Urinary bladder (tissue), 4 donors: ENCODE measurements around the gene RRAS2. TPM values are rescaled to one million over a fixed set of nuclear protein-coding genes. Genes with fewer than 3 reads are reported as not detected.
A peak's percentile ranks its signal among the peaks of the same experiment; 100 is the strongest.

ENCODE experiments used
- DNase-seq: peaks from one replicate; pipeline ENCODE4 v3.0.0-alpha.2; 2015; ENCODE audit errors: extremely low spot score
- H3K27ac ChIP-seq: one replicate; pipeline ENCODE4 v1.5.1; 2013; ENCODE audit warnings: low read depth, mild to moderate bottlenecking, moderate library complexity
- H3K36me3 ChIP-seq: one replicate; pipeline ENCODE4 v1.6.1; 2013; ENCODE audit warnings: mild to moderate bottlenecking, moderate library complexity; ENCODE audit not compliant: insufficient read depth
- H3K4me1 ChIP-seq: one replicate; pipeline ENCODE4 v1.6.1; 2013; ENCODE audit warnings: mild to moderate bottlenecking, moderate library complexity; ENCODE audit not compliant: insufficient read depth
- H3K4me3 ChIP-seq: one replicate; pipeline ENCODE4 v1.5.1; 2013; ENCODE audit warnings: low read depth, low read length
- WGBS: extraction: QIAGEN DNeasy Blood & Tissue Kit; methylation state at CpG from one replicate; pipeline ENCODE4 v1.1.7; 2013; 5-methylcytosine and 5-hydroxymethylcytosine counted together
- polyA plus RNA-seq: library from polyadenylated mRNA; stranded (reverse); fragments of 200-250 nt; gene quantifications from one replicate; pipeline ENCODE4 v1.2.3, GENCODE V29; 2013
- total RNA-seq: library from RNA; depleted of rRNA; stranded (reverse); fragments of >200 nt; gene quantifications from one replicate; pipeline ENCODE4 v1.2.3, GENCODE V29; 2014
- donor health status: healthy with polysubstance abuse.
- donor health status: healthy.

The RRAS2 gene
- total and polyA plus RNA-seq, 2 donors: 23.4 to 46.7 TPM

- Histone ChIP-seq H3K4me3 (peak overlapping the region; percentile 33), H3K4me1 (no peaks in the 10 kb centered on the region), H3K27ac (no peak overlapping the region), H3K36me3 (no peaks in the 10 kb centered on the region)
- DNase-seq: no peak
- WGBS: 2% methylated on average over 54 of the region's 54 CpGs
Observed at GRCh38 chr11:14380947-14381561, 22.1 kb upstream of the RRAS2 start.

GRCh38 chr11:14380125-14380936 is 21.3 kb upstream of the RRAS2 start:
- Histone ChIP-seq H3K36me3 (no peaks in the 10 kb centered on the region), H3K4me1 (no peaks in the 10 kb centered on the region), H3K4me3 (peak overlapping the region; percentile 33), H3K27ac (no peak overlapping the region)
- WGBS: 79% methylated on average over 14 of the region's 14 CpGs
- no peak for DNase-seq

GRCh38 chr11:14378171-14378570 is 19.2 kb upstream of the RRAS2 start:
- H3K36me3 ChIP-seq: no peaks in the 10 kb centered on the region
- H3K4me3 ChIP-seq: no peak overlapping the region
- H3K27ac ChIP-seq: no peak overlapping the region
- no peak for DNase-seq
- H3K4me1 ChIP-seq: no peaks in the 10 kb centered on the region

GRCh38 chr11:14376920-14377319 is 17.9 kb upstream of the RRAS2 start:
- no peak overlapping the region for H3K27ac ChIP-seq
- no peaks in the 10 kb centered on the region for H3K36me3 ChIP-seq
- H3K4me3 ChIP-seq: no peak overlapping the region
- DNase-seq: no peak
- H3K4me1 ChIP-seq: no peaks in the 10 kb centered on the region
- WGBS: 82% methylated on average over 2 of the region's 2 CpGs

GRCh38 chr11:14374922-14375830 is 16.2 kb upstream of the RRAS2 start:
- Histone ChIP-seq H3K27ac (no peak overlapping the region), H3K36me3 (no peaks in the 10 kb centered on the region), H3K4me1 (no peaks in the 10 kb centered on the region), H3K4me3 (no peak overlapping the region)
- DNase-seq: no peak
- WGBS: 76% methylated on average over 4 of the region's 4 CpGs

GRCh38 chr11:14373941-14374646 is 15.1 kb upstream of the RRAS2 start:
- DNase-seq: no peak
- Histone ChIP-seq H3K4me3 (no peak overlapping the region), H3K4me1 (no peaks in the 10 kb centered on the region), H3K27ac (no peak overlapping the region), H3K36me3 (no peaks in the 10 kb centered on the region)
- 60% methylated on average over 2 of the region's 2 CpGs for WGBS

GRCh38 chr11:14372011-14372410 is 13.0 kb upstream of the RRAS2 start:
- no peaks in the 10 kb centered on the region for H3K4me1 ChIP-seq
- DNase-seq: no peak
- 94% methylated on average over 2 of the region's 2 CpGs for whole genome bisulfite sequencing

GRCh38 chr11:14371249-14371648 is 12.3 kb upstream of the RRAS2 start:
- no peak overlapping the region for H3K4me3 ChIP-seq
- no peaks in the 10 kb centered on the region for H3K36me3 ChIP-seq
- no peak overlapping the region for H3K27ac ChIP-seq
- H3K4me1 ChIP-seq: no peaks in the 10 kb centered on the region
- no peak for DNase-seq

More at GRCh38 chr11:14372011-14372410, 13.0 kb upstream of the RRAS2 start:
- Histone ChIP-seq H3K4me3 (no peak overlapping the region), H3K36me3 (no peaks in the 10 kb centered on the region), H3K27ac (no peak overlapping the region)

GRCh38 chr11:14370496-14370895 is 11.5 kb upstream of the RRAS2 start:
- H3K4me3 ChIP-seq: no peak overlapping the region
- H3K4me1 ChIP-seq: no peaks in the 10 kb centered on the region
- no peak overlapping the region for H3K27ac ChIP-seq
- no peak for DNase-seq
- WGBS: 49% methylated on average over 1 of the region's 1 CpG
- no peaks in the 10 kb centered on the region for H3K36me3 ChIP-seq

GRCh38 chr11:14369598-14369997 is 10.6 kb upstream of the RRAS2 start:
- H3K4me3 ChIP-seq: no peak overlapping the region
- H3K36me3 ChIP-seq: no peaks in the 10 kb centered on the region
- no peak overlapping the region for H3K27ac ChIP-seq
- no peak for DNase-seq
- H3K4me1 ChIP-seq: no peaks in the 10 kb centered on the region

GRCh38 chr11:14366936-14367335 is 8.0 kb upstream of the RRAS2 start:
- H3K4me1 ChIP-seq: no peaks in the 10 kb centered on the region
- H3K4me3 ChIP-seq: no peak overlapping the region
- H3K36me3 ChIP-seq: no peaks in the 10 kb centered on the region
- H3K27ac ChIP-seq: no peak overlapping the region
- no peak for DNase-seq

- no peak overlapping the region for H3K27ac ChIP-seq
- no peak overlapping the region for H3K4me3 ChIP-seq
- 78% methylated on average over 5 of the region's 5 CpGs for WGBS
Observed at GRCh38 chr11:14364322-14364721, 5.3 kb upstream of the RRAS2 start.

GRCh38 chr11:14362611-14363010 is 3.6 kb upstream of the RRAS2 start:
- 87% methylated on average over 3 of the region's 3 CpGs for WGBS
- no peaks in the 10 kb centered on the region for H3K36me3 ChIP-seq
- DNase-seq: no peak
- no peak overlapping the region for H3K4me3 ChIP-seq
- no peak overlapping the region for H3K27ac ChIP-seq
- no peaks in the 10 kb centered on the region for H3K4me1 ChIP-seq

More at GRCh38 chr11:14364322-14364721, 5.3 kb upstream of the RRAS2 start:
- H3K36me3 ChIP-seq: no peaks in the 10 kb centered on the region
- DNase-seq: no peak
- H3K4me1 ChIP-seq: no peaks in the 10 kb centered on the region
